Measurements from ENCODE around the gene ABHD12B.
A peak's percentile ranks its signal among the peaks of the same experiment; 100 is the strongest.

The ABHD12B gene

DNA sequence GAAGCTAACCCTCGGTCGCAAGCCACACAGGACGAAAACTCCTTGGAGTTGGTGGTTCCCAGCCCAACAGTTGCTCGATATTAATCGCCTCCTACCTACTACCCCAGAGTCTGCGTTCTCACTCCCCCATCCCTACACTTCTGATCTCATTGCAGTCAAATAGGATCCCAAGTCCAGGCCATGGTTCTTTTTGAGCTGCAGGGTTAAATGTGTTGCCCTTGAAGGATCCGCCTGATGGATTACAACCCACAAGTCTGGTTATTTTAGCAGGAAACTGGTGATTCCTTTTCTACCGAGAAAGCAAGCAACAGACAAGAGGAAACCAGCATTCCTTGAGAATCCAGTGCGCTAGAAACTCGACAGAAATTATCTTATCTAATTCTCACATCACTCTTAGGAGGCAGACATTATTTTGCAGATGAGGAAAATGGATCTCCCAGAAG lies 40.1 kb upstream of the ABHD12B start:
- no peak overlapping the region for H4K8ac ChIP-seq (ENCODE audit: low read depth, low read length)
- WGBS, 2 donors (ENCODE audit: extremely low coverage in 2 of 2, insufficient read length in 2 of 2, insufficient replicate concordance in 1 of 2) = no CpG with 5 or more reads among the region's 10 CpGs
- no peak overlapping the region for H2BK120ac ChIP-seq (ENCODE audit: low read depth, low read length)
- no peaks in the 10 kb centered on the region for H3K36me3 ChIP-seq (replicated peaks in 1 of 2; ENCODE audit: control insufficient read depth in 2 of 2, insufficient read depth in 2 of 2, low read length in 2 of 2)
- H3K27me3 ChIP-seq (ENCODE audit: control insufficient read depth in 3 of 3, insufficient read depth in 3 of 3, low read depth in 1 of 3, low read length in 3 of 3) = peaks cover 0 to 10% (median 0%) of the 10 kb centered on the region in 3 experiments
- peaks cover 4 to 25% of the 10 kb centered on the region in 2 donors for H3K4me1 ChIP-seq (ENCODE audit: control insufficient read depth in 2 of 2, insufficient read depth in 1 of 2, low read depth in 1 of 2, low read length in 2 of 2)
- H3K4me2 ChIP-seq (ENCODE audit: insufficient read depth, low read length, poor library complexity, severe bottlenecking) = peak overlapping the region; percentile 78
- no peaks in the 10 kb centered on the region for H3K9me3 ChIP-seq (replicated peaks in 1 of 2; ENCODE audit: control insufficient read depth in 2 of 2, insufficient read depth in 1 of 2, low read depth in 1 of 2, low read length in 2 of 2)
- no peak overlapping the region for H3K27ac ChIP-seq (replicated peaks; ENCODE audit: low read length)
- DNase-seq (ENCODE audit: low spot score) = no peak
- H3K14ac ChIP-seq (ENCODE audit: low read length) = no peak overlapping the region
- no peak overlapping the region for H3K4ac ChIP-seq (ENCODE audit: low read length)
- peak overlapping the region; percentile 96 for H2AFZ ChIP-seq (ENCODE audit: low read length)
- no peak overlapping the region for H3K23ac ChIP-seq (ENCODE audit: low read depth, low read length, poor library complexity)
- H2BK5ac ChIP-seq (ENCODE audit: low read length) = peak overlapping the region; percentile 79
- no peak overlapping the region for H2BK12ac ChIP-seq (ENCODE audit: low read length)
- H3K4me3 ChIP-seq (ENCODE audit: low read length in 2 of 2) = peak overlapping the region; percentile 83 to 96
- no peak overlapping the region for H2AK5ac ChIP-seq (ENCODE audit: low read depth, low read length)
- H3K9ac ChIP-seq (ENCODE audit: low read depth, low read length, poor library complexity) = peak overlapping the region; percentile 94
- peak overlapping the region; percentile 96 for H3K18ac ChIP-seq (ENCODE audit: low read length)
- no peak overlapping the region for H4K91ac ChIP-seq (ENCODE audit: low read depth, low read length, poor library complexity)
- H2BK15ac ChIP-seq (ENCODE audit: low read length) = peak overlapping the region; percentile 62
- no peaks in the 10 kb centered on the region for H3K79me1 ChIP-seq (ENCODE audit: low read depth, low read length)

DNA sequence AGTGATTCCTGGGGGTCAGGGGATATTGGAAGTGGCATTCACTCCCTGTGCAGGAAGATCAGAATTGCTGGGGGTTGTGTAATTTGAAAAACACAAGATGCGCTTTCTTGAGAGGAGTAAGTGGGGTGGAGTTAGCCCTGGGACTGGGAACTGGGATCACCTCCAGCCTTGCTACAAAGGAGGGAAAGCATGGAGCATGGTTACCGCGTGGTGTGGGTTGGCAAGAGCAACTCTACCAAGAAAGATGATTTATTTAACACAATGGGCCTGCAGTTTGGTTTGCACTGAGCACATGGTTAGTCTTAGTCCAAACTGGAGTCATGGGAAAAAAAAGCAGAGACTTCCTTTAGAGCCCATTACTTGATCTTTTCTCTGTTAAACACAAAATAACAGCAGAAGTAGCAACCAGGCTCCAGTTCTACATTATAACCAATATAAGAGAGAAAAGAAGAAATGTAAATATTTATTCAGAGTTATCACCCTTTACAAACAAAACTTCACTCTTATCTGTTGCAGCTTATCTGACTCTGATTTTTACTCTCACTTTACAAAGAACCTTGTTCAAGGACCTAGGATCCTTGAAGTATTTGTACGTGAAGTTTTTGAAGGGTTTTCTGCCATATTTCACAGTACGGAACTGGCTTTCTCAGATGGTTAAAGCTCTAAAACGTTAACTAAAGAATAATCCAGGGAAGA lies 38.8 kb upstream of the ABHD12B start:
- peaks cover 3 to 19% of the 10 kb centered on the region in 2 donors for H3K4me1 ChIP-seq (ENCODE audit: control insufficient read depth in 2 of 2, insufficient read depth in 1 of 2, low read depth in 1 of 2, low read length in 2 of 2)
- no peak overlapping the region for H4K8ac ChIP-seq (ENCODE audit: low read depth, low read length)
- H3K27ac ChIP-seq (replicated peaks; ENCODE audit: low read length) = no peak overlapping the region
- no peak overlapping the region for H3K23ac ChIP-seq (ENCODE audit: low read depth, low read length, poor library complexity)
- DNase-seq (ENCODE audit: low spot score) = no peak
- H2AFZ ChIP-seq (ENCODE audit: low read length) = no peak overlapping the region
- peaks cover 0 to 10% (median 5%) of the 10 kb centered on the region in 3 experiments for H3K27me3 ChIP-seq (ENCODE audit: control insufficient read depth in 3 of 3, insufficient read depth in 3 of 3, low read depth in 1 of 3, low read length in 3 of 3)
- no peak overlapping the region for H4K91ac ChIP-seq (ENCODE audit: low read depth, low read length, poor library complexity)
- H3K14ac ChIP-seq (ENCODE audit: low read length) = no peak overlapping the region
- H3K4me3 ChIP-seq (ENCODE audit: low read length in 2 of 2) = no peak overlapping the region
- no peak overlapping the region for H2AK5ac ChIP-seq (ENCODE audit: low read depth, low read length)
- H3K36me3 ChIP-seq (replicated peaks in 1 of 2; ENCODE audit: control insufficient read depth in 2 of 2, insufficient read depth in 2 of 2, low read length in 2 of 2) = no peaks in the 10 kb centered on the region
- no peaks in the 10 kb centered on the region for H3K9me3 ChIP-seq (replicated peaks in 1 of 2; ENCODE audit: control insufficient read depth in 2 of 2, insufficient read depth in 1 of 2, low read depth in 1 of 2, low read length in 2 of 2)
- no peak overlapping the region for H2BK5ac ChIP-seq (ENCODE audit: low read length)
- H3K4me2 ChIP-seq (ENCODE audit: insufficient read depth, low read length, poor library complexity, severe bottlenecking) = no peak overlapping the region
- no peak overlapping the region for H2BK12ac ChIP-seq (ENCODE audit: low read length)
- no peak overlapping the region for H3K18ac ChIP-seq (ENCODE audit: low read length)
- no peak overlapping the region for H2BK120ac ChIP-seq (ENCODE audit: low read depth, low read length)
- no CpG with 5 or more reads among the region's 6 CpGs for WGBS, 2 donors (ENCODE audit: extremely low coverage in 2 of 2, insufficient read length in 2 of 2, insufficient replicate concordance in 1 of 2)
- H3K4ac ChIP-seq (ENCODE audit: low read length) = no peak overlapping the region
- H3K9ac ChIP-seq (ENCODE audit: low read depth, low read length, poor library complexity) = no peak overlapping the region
- no peak overlapping the region for H2BK15ac ChIP-seq (ENCODE audit: low read length)
- H3K79me1 ChIP-seq (ENCODE audit: low read depth, low read length) = no peaks in the 10 kb centered on the region

DNA sequence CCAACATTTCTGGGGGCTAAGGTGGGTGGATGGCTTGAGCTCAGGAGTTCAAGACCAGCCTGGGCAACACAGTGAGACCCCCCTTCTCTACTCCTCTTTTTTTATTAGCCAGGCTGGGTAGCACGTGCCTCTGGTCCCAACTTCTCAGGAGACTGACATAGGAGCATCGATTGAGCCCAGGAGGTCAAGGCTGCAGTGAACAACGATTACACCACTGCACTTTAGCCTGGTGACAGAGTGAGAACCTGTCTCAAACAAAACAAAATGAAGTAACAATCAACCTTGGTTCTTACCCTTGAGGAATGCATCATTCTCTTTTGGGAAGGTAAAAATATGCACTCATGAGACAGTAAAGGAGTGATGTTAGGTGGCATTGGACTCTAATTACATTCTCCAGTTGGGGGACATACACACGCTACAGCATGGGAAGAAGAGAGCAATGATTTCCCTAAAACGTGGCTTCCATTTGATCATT lies 37.0 kb upstream of the ABHD12B start:
- Histone ChIP-seq H3K36me3 (replicated peaks in 1 of 2; ENCODE audit: control insufficient read depth in 2 of 2, insufficient read depth in 2 of 2, low read length in 2 of 2) (no peaks in the 10 kb centered on the region), H3K27ac (replicated peaks; ENCODE audit: low read length) (no peak overlapping the region), H2BK15ac (ENCODE audit: low read length) (no peak overlapping the region), H2BK12ac (ENCODE audit: low read length) (no peak overlapping the region), H2BK5ac (ENCODE audit: low read length) (no peak overlapping the region), H3K23ac (ENCODE audit: low read depth, low read length, poor library complexity) (no peak overlapping the region), H3K27me3 (ENCODE audit: control insufficient read depth in 3 of 3, insufficient read depth in 3 of 3, low read depth in 1 of 3, low read length in 3 of 3) (peaks cover 0 to 21% (median 10%) of the 10 kb centered on the region in 3 experiments), H3K18ac (ENCODE audit: low read length) (no peak overlapping the region), H2AK5ac (ENCODE audit: low read depth, low read length) (no peak overlapping the region), H3K9me3 (replicated peaks in 1 of 2; ENCODE audit: control insufficient read depth in 2 of 2, insufficient read depth in 1 of 2, low read depth in 1 of 2, low read length in 2 of 2) (no peaks in the 10 kb centered on the region), H3K4me2 (ENCODE audit: insufficient read depth, low read length, poor library complexity, severe bottlenecking) (no peak overlapping the region), H2BK120ac (ENCODE audit: low read depth, low read length) (no peak overlapping the region), H4K8ac (ENCODE audit: low read depth, low read length) (no peak overlapping the region), H3K79me1 (ENCODE audit: low read depth, low read length) (no peaks in the 10 kb centered on the region), H2AFZ (ENCODE audit: low read length) (no peak overlapping the region), H3K9ac (ENCODE audit: low read depth, low read length, poor library complexity) (no peak overlapping the region), H3K4me1 (ENCODE audit: control insufficient read depth in 2 of 2, insufficient read depth in 1 of 2, low read depth in 1 of 2, low read length in 2 of 2) (peaks cover 3 to 6% of the 10 kb centered on the region in 2 donors), H3K4me3 (ENCODE audit: low read length in 2 of 2) (no peak overlapping the region), H4K91ac (ENCODE audit: low read depth, low read length, poor library complexity) (no peak overlapping the region), H3K14ac (ENCODE audit: low read length) (no peak overlapping the region), H3K4ac (ENCODE audit: low read length) (no peak overlapping the region)
- no CpG with 5 or more reads among the region's 5 CpGs for WGBS, 2 donors (ENCODE audit: extremely low coverage in 2 of 2, insufficient read length in 2 of 2, insufficient replicate concordance in 1 of 2)
- DNase-seq (ENCODE audit: low spot score) = no peak

DNA sequence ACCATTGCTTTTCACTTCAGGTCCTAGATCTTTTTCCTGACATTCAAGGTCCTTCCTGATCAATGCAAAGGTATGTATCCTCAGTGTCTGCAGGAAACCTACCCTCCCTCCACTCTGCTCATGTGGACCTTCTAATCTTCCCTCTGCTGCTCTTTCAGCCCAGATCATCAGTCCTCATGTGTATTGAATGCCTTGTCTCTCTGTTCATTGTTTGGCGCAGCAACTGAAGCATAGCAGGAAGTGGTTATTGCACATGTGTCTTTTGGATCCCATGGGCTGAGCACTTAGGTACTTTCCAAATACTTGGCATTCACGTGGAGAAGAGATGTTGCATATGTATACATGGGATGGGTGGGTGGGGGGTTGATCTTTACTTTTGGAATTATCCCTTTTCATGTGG lies 36.6 kb upstream of the ABHD12B start:
- Histone ChIP-seq H3K23ac (ENCODE audit: low read depth, low read length, poor library complexity) (no peak overlapping the region), H2AK5ac (ENCODE audit: low read depth, low read length) (no peak overlapping the region), H3K27me3 (ENCODE audit: control insufficient read depth in 3 of 3, insufficient read depth in 3 of 3, low read depth in 1 of 3, low read length in 3 of 3) (peaks cover 0 to 23% (median 10%) of the 10 kb centered on the region in 3 experiments), H4K8ac (ENCODE audit: low read depth, low read length) (no peak overlapping the region), H2BK120ac (ENCODE audit: low read depth, low read length) (no peak overlapping the region), H3K4me1 (ENCODE audit: control insufficient read depth in 2 of 2, insufficient read depth in 1 of 2, low read depth in 1 of 2, low read length in 2 of 2) (peaks cover 5 to 6% of the 10 kb centered on the region in 2 donors), H2AFZ (ENCODE audit: low read length) (no peak overlapping the region), H3K9me3 (replicated peaks in 1 of 2; ENCODE audit: control insufficient read depth in 2 of 2, insufficient read depth in 1 of 2, low read depth in 1 of 2, low read length in 2 of 2) (no peaks in the 10 kb centered on the region), H4K91ac (ENCODE audit: low read depth, low read length, poor library complexity) (no peak overlapping the region), H3K79me1 (ENCODE audit: low read depth, low read length) (no peaks in the 10 kb centered on the region), H3K4ac (ENCODE audit: low read length) (no peak overlapping the region), H2BK12ac (ENCODE audit: low read length) (no peak overlapping the region), H3K4me3 (ENCODE audit: low read length in 2 of 2) (no peak overlapping the region), H2BK5ac (ENCODE audit: low read length) (no peak overlapping the region), H3K9ac (ENCODE audit: low read depth, low read length, poor library complexity) (no peak overlapping the region), H2BK15ac (ENCODE audit: low read length) (no peak overlapping the region), H3K36me3 (replicated peaks in 1 of 2; ENCODE audit: control insufficient read depth in 2 of 2, insufficient read depth in 2 of 2, low read length in 2 of 2) (no peaks in the 10 kb centered on the region), H3K4me2 (ENCODE audit: insufficient read depth, low read length, poor library complexity, severe bottlenecking) (no peak overlapping the region), H3K18ac (ENCODE audit: low read length) (no peak overlapping the region), H3K27ac (replicated peaks; ENCODE audit: low read length) (no peak overlapping the region), H3K14ac (ENCODE audit: low read length) (no peak overlapping the region)
- no peak for DNase-seq (ENCODE audit: low spot score)
- WGBS, 2 donors (ENCODE audit: extremely low coverage in 2 of 2, insufficient read length in 2 of 2, insufficient replicate concordance in 1 of 2) = no CpG with 5 or more reads among the region's 2 CpGs

All from neuronal stem cell (in vitro differentiated cells).